ENCODE results near the gene ABCC9. TPM values are rescaled to one million over a fixed set of nuclear protein-coding genes. Genes with fewer than 3 reads are reported as not detected.

Gene ABCC9
- total RNA-seq, 1 experiment from 2014 or later: 0.03 TPM

DNA sequence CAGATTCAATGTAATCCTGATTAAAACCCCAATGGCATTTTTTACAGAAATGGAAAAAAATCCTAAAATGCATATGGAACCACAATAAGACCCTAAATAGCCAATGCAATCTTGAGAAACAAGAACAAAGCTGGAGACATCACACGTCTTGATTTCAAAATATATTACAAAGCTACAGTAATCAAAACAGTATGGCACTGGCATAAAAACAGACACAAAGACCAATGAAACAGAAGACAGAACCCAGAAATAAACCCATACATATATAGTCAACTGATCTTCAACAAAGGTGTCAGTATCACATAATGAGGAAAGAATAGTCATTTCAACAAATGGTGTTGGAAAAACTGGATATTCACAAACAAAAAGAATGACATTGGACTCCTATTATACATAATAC lies 9.4 kb upstream of the ABCC9 start:
- no peak for DNase-seq (ENCODE audit: low read depth, low spot score)
- ChIA-PET CTCF (no interaction called here), POLR2A (interaction anchor here (0.7 kb wide), 1 partner anchor 55 kb away, joined by 3 read pairs; no protein-coding TSS in a partner anchor)
- BruUV-seq (replicated peaks): no TSS peak
- no peak overlapping the region for H3K27ac ChIP-seq (ENCODE audit: low read length)
- no peak overlapping the region for H3K4me3 ChIP-seq (ENCODE audit: low read depth in 2 of 2, low read length in 2 of 2)
- intact Hi-C loops (cut with micrococcal nuclease; ENCODE audit: unreplicated experiment) (no loop called here), in situ Hi-C loops (cut with HindIII; ENCODE audit: low pct_unique_long_range_greater_than_20kb, low sequenced_read_pairs) (no loop called here)
- H3K27me3 ChIP-seq (ENCODE audit: control insufficient read depth, insufficient read depth, low read length): no peaks in the 10 kb centered on the region
- ATAC-seq: no peak
- no peaks in the 10 kb centered on the region; the same call in 1 of the 2 replicates for H3K9me3 ChIP-seq (ENCODE audit: control insufficient read depth, insufficient read depth, low read depth, low read length)
- TF ChIP-seq POLR2AphosphoS5 (IDR thresholded peaks at IDR 0.05; ENCODE audit: low read depth, low read length) (no peak), SIN3A (IDR thresholded peaks at IDR 0.05; ENCODE audit: borderline replicate concordance, insufficient read depth, low read depth, low read length) (no peak), REST (IDR thresholded peaks at IDR 0.05; ENCODE audit: insufficient read depth in 1 of 2, low read depth in 2 of 2, low read length in 1 of 2) (no peak), CTCF (IDR thresholded peaks at IDR 0.05) (no peak), TCF7L2 (IDR thresholded peaks at IDR 0.05; ENCODE audit: low read depth, low read length) (no peak)
- H3K36me3 ChIP-seq (ENCODE audit: control insufficient read depth, insufficient read depth, low read length): no peaks in the 10 kb centered on the region
- H3K4me1 ChIP-seq (ENCODE audit: control insufficient read depth, insufficient read depth, low read length): no peaks in the 10 kb centered on the region

DNA sequence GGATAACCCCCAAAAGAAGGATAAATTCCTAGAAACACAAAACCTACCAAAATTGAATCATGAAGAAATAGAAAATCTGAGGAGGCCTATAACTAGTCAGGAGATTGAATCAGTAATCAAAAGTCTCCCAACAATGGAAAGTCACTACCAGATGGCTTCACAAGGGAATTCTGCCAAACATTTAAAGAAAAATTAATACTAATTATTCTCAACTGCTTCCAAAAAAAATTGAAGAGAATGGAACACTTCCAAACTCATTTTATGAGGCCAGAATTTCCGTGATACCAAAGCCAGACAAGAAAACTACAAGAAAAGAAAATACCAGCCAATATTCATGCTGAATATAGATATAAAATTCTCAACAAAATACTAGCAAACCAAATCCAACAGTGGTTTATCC lies 7.8 kb upstream of the ABCC9 start:
- H3K9me3 ChIP-seq (ENCODE audit: control insufficient read depth, insufficient read depth, low read depth, low read length): no peaks in the 10 kb centered on the region; the same call in 1 of the 2 replicates
- in situ Hi-C loops (cut with HindIII; ENCODE audit: low pct_unique_long_range_greater_than_20kb, low sequenced_read_pairs) (no loop called here), intact Hi-C loops (cut with micrococcal nuclease; ENCODE audit: unreplicated experiment) (no loop called here)
- no peak overlapping the region for H3K27ac ChIP-seq (ENCODE audit: low read length)
- no peaks in the 10 kb centered on the region for H3K27me3 ChIP-seq (ENCODE audit: control insufficient read depth, insufficient read depth, low read length)
- ATAC-seq (no peak), DNase-seq (ENCODE audit: low read depth, low spot score) (no peak)
- H3K4me1 ChIP-seq (ENCODE audit: control insufficient read depth, insufficient read depth, low read length): no peaks in the 10 kb centered on the region
- no peak for TF ChIP-seq POLR2AphosphoS5 (IDR thresholded peaks at IDR 0.05; ENCODE audit: low read depth, low read length)
- TF ChIP-seq SIN3A (IDR thresholded peaks at IDR 0.05; ENCODE audit: borderline replicate concordance, insufficient read depth, low read depth, low read length): no peak
- TF ChIP-seq TCF7L2 (IDR thresholded peaks at IDR 0.05; ENCODE audit: low read depth, low read length): no peak
- TF ChIP-seq CTCF (IDR thresholded peaks at IDR 0.05): no peak
- TF ChIP-seq REST (IDR thresholded peaks at IDR 0.05; ENCODE audit: insufficient read depth in 1 of 2, low read depth in 2 of 2, low read length in 1 of 2): no peak
- no peak overlapping the region for H3K4me3 ChIP-seq (ENCODE audit: low read depth in 2 of 2, low read length in 2 of 2)
- no TSS peak for BruUV-seq (replicated peaks)
- CTCF ChIA-PET: no interaction called here
- no peaks in the 10 kb centered on the region for H3K36me3 ChIP-seq (ENCODE audit: control insufficient read depth, insufficient read depth, low read length)
- POLR2A ChIA-PET: no interaction called here
